ENCODE data around the gene C6orf163.
"Not testable (repeated sequence)": the region's sequence is repeated elsewhere in the genome, so short reads cannot be mapped to it uniquely, and the experiment has no call there.

Gene C6orf163

DNA sequence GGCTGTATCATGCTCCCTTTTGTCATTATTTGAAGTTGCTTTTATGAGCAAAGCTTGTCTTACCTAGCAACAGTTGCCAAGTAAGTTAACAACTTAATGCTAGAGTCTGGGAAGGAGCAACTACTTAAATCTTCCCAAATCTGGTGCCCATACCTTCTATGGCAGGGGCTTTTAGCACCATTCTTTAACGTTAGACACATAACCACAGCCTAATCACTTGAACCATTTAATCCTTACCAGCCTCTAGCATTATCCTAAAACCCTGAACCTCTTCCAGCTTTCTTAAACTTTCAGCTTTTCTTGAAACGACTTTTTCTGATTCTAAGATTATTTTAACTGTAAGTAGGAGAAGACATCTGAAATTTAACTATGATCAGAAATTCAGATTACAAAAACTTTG lies at the start of gene C6orf163:
TSS of gene C6orf163 (plus strand) at position 83 of the 400 bp plus-strand sequence. CDS start at position 370, 287 bp downstream.
- DNase-seq: no peak

DNA sequence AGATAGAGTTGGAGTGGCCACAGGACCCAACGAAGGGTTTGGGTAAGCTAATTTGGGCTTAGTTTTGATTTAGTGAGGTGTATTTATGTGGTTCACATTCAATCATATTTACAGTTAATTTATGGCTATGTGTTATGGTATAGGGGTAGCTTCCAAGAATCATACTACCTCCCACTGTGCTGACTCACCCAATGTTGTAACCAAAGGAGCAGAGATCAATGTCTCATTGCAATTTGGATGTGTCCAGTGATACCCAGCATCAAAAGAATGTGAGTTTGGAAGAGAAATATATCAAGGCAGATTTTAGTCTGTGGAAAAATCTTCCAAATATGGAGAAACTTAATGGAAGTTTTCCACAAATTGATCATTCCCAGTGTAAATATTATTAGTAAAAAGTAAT lies 47.5 kb upstream of the C6orf163 start:
- DNase-seq: no peak

DNA sequence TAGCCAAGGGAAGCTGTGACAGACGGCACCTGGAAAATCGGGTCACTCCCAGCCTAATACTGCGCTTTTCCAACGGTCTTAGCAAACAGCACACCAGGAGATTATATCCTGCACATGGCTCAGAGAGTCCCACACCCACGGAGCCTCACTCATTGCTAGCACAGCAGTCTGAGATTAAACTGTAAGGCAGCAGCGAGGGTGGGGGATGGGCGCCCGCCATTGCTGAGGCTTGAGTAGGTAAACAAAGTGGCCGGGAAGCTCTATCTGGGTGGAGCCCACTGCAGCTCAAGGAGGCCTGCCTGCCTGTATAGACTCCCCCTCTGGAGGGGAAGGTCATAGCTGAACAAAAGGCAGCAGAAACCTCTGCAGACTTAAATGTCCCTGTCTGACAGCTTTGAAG lies 43.3 kb upstream of the C6orf163 start:
- DNase-seq: not testable (repeated sequence)

DNA sequence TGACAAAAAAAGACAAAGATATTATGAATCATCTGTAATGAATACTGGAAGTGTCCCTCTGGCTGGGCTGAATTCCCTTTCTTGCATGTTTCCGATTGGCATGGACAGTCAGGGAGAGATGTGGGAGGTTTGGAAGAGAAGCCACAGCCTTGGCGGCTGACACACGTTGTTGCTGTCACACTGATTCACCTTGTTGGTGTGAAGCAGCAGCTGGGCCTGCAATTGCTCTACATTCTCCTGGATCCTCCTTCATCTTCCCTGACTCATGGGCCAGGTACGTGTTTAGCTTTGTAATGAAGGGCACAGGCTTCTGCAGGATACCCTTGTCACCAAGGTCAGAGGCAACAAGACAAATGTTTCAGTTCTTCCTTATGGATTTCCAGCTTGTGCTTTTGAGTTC lies 35.6 kb upstream of the C6orf163 start:
- no peak for DNase-seq

DNA sequence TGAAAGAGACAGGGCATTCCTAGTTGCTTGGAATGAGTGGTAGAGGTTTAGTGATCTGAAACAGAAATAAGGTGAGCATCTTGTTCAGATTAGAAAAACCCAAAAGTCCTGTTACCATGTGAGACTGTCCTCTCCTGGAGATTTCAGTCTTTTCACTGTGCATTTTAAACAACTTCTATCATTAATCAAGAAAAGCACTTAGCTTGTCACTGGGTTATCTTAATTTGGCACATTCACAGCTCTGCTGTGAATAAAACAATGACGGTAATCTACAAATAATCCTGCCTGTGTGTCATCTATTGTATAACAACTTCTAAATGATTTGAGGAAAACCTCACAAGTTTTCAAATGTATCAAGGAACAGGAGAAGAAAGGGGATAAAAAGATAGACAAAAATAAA lies 31.8 kb upstream of the C6orf163 start:
- no peak for DNase-seq

DNA sequence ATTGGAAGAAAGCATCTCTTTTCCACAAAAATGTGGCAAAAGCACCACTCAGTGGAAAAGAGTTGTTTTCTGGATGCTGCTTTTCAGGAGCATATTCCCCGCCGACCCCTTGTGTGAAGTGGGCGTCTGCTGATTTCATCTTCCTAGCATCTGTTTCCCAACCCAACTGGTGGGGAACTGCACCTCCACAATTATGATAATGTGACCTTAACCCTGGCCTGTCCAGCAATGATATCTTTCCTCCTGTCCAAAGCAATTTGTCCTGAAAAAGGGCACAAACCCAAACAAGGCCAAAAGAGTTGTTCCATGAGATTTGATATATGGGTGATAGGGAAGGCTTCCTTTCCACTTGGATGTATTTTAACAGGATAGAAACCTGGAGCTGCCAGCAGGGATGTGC lies 29.5 kb upstream of the C6orf163 start:
- DNase-seq: no peak

DNA sequence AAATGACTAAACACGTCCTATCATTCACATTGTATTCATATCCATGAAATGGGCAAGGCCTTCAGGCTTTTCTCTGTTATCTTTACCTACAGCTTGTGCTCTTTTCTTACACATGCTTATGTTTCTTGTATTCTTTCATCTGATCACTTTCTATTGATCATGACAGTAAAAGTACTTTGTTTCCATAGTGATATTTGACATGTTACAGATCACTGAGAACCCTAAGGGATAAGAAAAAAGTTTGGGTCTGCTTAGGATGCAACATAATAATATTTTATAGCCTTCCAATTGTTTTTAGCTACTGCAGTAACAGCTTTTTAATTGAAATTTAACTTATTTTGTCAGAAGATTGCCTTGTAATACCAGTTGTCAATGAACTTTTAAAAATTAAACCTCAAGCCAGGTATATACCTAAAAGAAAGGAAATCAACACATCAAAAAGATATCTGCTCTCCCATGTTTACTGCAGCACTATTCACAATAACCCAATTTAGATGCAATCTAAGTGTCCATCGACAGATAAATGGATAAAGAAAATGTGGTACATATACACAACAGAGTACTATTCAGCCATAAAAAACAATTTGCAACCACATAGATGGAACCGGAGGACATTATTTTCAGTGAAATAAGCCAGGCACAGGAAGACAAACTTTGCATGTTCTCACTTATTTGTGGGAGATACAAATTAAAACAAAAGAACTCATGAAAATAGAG lies 25.2 kb upstream of the C6orf163 start:
- no peak for DNase-seq

DNA sequence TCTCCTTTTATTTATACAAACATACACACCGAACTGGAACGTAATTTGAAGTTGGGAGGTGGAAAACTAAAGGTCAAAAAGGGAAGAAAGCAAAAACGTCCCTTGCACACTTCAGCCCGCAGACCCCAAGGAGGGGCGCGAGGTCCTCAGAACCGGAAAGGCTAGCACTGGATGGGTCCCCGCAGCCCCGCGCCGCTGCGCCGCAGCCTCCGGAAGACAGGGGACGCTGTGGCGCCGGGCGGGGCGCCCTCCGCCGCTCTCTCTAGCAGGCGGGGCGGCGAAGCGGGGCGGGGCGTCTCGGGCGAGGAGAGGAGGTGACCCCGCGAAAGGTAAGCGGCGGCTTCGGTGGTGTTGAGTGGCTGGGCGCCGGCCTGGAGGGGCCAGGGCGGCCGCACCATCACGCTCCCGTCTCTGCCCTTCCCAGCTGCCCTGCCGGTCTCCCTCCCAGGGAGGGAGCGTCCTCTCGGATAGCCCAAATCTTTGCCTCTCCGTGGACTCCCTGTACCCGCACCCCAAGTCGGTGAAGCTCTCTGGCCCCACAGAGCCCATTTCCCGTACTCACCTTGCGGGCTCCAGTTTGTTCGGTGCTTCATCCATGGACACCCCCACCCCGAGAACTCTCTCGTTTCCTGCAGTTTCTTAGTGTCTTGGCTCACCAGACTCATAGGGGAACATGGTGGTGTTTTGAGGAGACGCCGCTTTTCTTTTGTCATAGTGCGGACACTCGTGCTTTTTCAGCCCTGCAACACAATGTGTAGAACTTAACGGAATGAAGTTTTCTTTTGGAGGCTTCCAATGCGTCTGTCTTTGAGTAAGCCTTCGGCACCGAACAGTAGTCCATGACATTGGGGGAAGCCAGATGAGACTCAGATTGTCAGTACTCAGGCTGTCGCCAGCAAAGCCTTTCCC lies 22.1 kb upstream of the C6orf163 start, which contains the start of gene SMIM8:
TSS of gene SMIM8 (plus strand) at position 285 of the 909 bp plus-strand sequence. CDS start 14,444 bp downstream, outside the sequence.
- peak; percentile 55 for DNase-seq

DNA sequence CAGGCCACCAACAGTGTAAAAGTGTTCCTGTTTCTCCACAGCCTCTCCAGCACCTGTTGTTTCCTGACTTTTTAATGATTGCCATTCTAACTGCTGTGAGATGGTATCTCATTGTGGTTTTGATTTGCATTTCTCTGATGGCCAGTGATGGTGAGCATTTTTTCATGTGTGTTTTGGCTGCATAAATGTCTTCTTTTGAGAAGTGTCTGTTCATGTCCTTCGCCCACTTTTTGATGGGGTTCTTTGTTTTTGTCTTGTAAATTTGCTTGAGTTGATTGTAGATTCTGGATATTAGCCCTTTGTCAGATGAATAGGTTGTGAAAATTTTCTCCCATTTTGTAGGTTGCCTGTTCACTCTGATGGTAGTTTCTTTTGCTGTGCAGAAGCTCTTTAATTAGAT lies 20.7 kb upstream of the C6orf163 start:
- DNase-seq: not testable (repeated sequence)

DNA sequence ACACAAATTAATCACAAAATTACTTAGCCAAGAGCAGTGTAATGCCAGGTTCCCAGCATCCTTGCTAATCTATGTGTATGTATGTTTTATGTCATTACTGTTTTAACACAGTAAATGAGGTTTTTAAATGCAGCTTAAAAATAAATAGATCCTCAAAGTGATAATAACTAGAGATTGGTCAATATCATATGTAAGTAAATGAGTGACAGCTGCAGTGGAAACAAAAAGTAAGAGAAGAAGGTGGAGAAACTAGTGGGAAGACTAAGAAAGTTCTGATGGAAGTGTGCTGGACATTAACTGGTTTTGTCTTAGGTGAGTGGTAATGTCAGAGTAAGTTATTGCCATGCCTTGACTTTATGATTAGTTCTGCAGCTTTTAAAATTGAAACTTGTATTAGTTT lies 13.7 kb upstream of the C6orf163 start:
- DNase-seq: no peak

DNA sequence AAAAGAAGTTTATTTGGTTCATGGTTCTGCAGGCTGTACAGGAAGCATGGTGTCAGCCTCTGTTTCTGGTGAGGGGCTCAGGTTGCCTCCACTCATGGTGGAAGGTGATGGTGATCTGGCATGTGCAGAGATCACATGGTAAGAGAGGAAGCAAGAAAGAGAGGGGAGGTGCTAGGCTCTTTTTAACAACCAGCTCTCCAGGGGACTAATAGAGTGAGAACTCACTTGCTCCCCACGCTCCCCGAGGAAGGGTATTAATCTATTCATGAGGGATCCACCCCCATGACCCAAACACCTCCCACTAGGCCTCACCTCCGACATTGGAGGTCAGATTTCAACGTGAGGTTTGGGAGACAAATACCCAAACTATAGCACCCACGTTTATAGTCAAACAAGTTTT lies 11.6 kb upstream of the C6orf163 start:
- no peak for DNase-seq

DNA sequence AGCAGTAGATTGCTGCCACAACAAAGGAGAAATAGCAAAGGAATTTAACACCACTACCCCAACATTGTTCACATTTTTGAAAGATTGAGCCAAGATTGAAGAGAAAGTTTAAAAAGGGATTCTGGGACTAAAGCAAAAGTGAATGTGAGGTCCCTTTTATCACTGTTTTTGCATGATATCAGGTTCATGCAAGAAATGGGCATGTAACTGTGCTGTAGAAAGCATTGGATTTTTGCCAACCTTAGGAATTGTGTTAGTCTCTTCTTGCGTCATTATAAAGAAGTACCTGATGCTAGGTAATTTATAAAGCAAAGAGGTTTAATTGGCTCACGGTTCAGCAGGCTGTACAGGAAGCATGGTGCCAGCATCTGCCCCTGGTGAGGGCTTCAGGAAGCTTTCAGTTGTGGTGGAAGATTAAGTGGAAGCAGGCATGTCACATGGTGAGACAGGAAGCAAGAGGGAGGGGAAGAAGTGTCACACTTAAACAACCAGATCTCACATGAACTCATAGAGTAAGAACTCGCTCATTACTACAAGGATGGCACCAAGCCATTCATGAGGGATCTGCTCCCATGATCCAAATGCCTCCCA lies 10.9 kb upstream of the C6orf163 start:
- peak; percentile 39 for DNase-seq

DNA sequence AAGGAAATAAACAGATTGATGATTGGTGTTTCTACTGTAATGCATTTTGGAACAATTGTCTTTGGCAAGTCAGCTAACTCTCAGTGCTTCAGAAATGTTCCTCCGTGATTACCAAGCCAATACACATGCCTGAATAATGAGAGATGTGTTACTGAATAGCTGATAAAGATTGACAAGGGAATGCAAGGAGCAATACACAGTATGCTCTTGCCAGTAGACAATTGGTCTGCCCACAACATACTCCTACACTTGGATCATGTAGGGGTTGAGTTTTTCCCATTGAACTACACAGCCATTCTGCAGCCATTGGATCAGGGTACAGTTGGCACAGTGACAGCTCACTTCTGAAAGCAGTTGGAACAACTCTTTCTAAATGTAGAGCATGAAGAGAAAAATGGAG lies 9.9 kb upstream of the C6orf163 start:
- DNase-seq: no peak

DNA sequence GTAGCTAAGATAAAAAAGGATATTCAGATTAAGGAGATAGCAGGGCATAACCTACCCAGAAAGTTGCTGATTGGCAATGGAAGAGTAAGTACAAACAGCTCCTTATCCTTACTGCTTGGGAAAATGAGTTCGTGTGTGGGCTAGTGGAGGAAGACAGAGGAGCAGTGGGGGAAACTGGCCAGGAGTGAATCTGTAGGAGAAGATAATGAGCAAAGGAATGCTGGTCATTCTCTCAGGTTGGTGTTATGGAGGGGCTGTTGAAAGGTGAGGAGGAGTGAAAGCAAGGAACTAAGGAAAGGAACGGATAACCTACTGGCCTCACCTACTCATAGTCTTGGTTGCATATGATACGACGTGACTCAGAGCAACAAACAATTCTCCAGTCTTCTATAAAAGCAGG lies 8.2 kb upstream of the C6orf163 start:
- no peak for DNase-seq

DNA sequence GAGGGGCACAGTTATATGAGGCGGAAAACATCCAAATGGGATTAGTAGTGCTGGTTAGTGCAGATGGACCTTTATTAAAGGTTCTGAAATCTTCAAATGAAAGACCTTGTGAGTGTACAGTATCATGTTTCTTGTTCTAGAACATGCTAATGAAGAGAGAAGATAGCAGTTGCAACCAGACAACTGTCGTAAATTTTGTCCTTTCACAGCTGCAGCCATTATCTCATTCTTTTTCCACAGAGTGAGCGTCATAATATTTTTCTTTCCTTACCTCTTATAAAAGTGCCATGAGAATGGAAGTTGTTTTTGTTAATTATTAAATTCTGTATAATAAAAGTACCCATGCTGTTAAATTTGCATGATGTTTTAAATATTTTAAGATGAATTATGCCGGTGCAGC lies 4.4 kb upstream of the C6orf163 start:
- no peak for DNase-seq

DNA sequence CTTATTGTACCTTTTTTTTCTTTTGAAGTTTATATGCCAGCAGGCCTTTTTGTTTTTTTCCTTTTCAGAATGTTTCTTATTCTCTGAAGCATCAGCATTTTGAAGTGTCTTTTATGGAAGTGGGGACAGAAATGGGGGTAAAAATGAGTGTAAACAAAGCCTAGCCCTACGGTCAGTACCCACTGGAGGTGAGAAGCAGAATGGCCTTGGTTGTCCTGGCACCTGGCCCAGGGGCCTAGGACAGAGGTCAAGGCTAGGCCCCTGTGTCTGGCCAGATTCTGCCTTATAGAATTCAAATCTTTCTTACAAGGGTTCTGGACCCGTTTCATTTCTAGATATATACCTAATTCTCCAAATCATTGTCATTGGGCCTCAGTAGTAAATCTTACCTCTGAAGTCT lies 3.5 kb upstream of the C6orf163 start:
- DNase-seq: no peak

DNA sequence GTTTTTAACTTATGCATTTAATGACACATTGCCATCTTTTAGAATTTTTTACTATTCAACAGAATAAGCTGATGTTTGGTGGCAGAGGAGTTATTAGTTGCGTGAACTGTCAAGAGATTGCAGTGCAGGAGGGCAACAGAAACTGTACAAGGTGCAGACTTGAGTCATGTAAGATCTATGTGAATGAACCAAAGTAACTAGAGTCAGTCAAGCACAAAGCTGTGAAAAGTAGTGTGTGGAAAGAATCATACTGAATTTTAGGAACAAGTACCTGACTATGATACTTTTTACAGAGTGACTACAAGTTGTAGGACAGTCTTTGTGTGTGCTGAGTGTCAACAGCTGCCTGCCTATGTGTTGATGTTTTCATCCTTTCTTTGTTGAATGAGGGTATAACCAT lies 2.7 kb upstream of the C6orf163 start:
- DNase-seq: no peak

DNA sequence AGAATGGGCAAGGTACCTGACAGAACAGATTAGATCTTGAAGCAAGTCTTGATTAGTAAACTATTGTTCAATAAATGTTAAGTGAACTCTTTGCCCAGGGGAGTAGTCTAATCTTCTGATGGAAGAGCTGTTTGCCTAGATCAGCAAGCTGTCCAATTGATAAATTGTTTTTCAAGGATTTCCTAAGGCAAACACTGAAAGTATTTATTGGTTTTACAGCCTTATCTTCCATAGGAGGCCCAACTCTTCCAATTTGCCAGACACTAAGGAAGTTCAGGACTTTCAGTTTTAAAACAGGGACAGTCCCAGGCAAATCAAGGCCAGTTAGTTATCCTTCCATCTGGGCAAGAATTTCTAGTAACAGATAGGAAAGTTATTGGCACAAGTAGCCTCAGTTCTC lies 1.8 kb upstream of the C6orf163 start:
- no peak for DNase-seq

DNA sequence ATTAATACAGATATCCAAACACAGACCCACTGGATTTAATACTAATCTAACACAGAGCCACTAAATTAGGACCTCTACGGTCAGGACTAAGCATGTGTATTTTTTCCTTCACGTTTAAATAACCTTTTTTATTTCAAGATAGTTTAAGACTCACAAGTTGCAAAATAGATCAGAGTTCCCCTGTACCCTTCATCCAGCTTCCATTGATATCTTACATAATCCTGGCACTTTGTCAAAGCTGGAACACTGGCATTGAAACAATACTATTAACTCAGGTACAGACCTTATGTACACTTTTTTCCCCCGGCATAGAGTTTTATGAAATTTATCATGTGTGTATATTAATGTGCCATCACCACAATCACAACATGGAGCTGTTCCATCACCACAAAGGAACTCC lies 2.1 kb downstream of the C6orf163 start:
- DNase-seq: no peak

DNA sequence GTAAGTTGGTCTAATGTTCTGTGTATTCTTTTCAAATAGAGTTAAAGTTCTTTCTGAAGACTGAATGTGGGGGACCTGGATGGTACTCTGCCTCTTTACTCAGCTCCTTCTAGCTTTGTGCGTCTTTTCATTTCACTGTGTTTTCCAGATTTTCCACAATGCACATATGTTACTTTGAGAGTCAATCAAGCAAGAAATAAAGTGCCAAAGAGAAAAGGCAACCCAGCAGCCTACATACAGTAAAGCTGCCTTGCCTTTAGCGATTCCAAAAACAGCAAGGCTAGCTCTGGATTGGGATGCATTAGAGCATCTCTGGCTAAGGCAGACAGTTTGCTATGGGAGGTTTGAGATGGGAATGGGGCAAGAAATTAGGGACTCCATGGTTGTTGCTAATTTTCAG lies 5.3 kb downstream of the C6orf163 start:
- no peak for DNase-seq

DNA sequence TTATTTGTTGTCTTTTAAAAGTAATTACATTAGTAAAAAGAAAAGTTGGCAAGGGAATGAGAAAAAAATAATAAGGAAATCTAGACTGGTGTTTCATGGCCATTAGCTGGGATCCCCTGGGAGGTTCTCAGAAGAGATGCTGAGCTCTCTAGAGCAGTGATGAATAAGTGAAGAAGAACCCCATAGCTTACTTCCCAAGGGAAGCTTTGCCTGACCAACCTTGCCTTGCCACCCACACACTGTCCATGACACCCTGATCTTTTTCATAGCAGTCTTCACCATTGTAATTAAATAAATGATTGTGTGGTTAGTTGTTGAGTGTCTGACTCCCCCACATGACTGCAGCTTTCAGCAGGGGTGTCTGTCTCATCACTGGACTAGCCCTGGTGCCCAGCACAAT lies 5.9 kb downstream of the C6orf163 start:
- DNase-seq: no peak

DNA sequence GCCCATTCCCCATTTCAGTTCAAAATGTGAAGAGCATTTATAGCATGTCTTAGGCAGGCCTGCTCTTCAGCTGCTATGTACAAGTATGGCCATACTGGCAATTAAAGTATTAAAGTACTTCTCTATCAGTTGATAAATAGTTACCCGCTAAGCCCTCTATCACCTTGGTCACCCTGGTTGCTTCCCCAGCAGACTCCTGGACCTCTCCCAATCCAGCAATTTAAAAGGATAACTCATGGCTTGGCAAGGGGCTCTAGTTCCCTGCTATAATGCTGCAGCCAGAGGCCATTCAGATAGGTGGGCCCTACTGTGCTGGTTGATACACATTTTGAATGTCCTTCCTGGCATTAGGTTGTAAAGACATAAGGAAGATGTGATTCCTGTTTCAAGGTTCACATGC lies 7.0 kb downstream of the C6orf163 start:
- no peak for DNase-seq

DNA sequence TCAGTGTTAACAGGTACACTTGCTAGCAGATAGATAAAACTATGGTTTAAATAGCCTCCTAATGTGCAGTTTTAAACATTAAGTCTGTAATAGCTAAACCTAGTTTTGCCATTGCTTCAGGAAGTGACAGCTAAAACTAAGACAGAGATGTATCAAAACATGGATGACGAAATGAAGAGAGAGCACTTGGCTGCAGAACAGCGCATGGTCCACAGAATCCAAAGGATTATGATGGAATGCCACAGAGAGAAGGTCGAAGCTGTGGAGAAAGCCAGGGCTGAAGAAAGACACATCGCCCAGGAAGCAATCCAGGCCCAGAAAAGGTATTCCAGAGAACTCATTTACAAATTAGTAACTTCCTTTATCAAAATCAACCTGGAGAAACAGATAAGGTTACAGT lies 11.6 kb downstream of the C6orf163 start:
- no peak for DNase-seq

All from MV-4-11 (cell line).